Tibial artery (tissue), 4 donors: ENCODE results near the gene MINDY4.

Source experiments
- DNase-seq, 2 donors: peaks; one replicate each; pipeline ENCODE4 v3.0.0-alpha.2; 2019
- H3K27ac ChIP-seq, 2 donors: fragments of 200-600 bp; sonication (generic) in 1 of 2; 1 replicate in 1 of 2; 2 replicates in 1 of 2; pipeline ENCODE4 v1.5.1; 2018 to 2019; ENCODE audit warnings: mild to moderate bottlenecking in 1 of 2
- H3K27me3 ChIP-seq, 2 donors: fragments of 200-600 bp; sonication (generic) in 1 of 2; one replicate each; pipeline versions ENCODE4 v1.5.1 to v1.6.0; 2016 to 2019
- H3K36me3 ChIP-seq, 3 donors: fragments of 200-600 bp; sonication (generic) in 2 of 3; one replicate each; pipeline ENCODE4 v1.5.1; 2016 to 2019; ENCODE audit warnings: mild to moderate bottlenecking in 2 of 3
- H3K4me1 ChIP-seq, 4 donors: fragments of 200-600 bp; sonication (generic) in 2 of 4; 1 replicate in 3 of 4; 2 replicates in 1 of 4; pipeline ENCODE4 v1.5.1; 2016 to 2019
- H3K4me3 ChIP-seq, 2 donors: fragments of 200-600 bp; sonication (generic) in 1 of 2; 1 replicate in 1 of 2; 2 replicates in 1 of 2; pipeline ENCODE4 v1.5.1; 2018 to 2019; ENCODE audit warnings: mild to moderate bottlenecking in 2 of 2
- H3K9me3 ChIP-seq, 3 donors: fragments of 200-600 bp; sonication (generic) in 1 of 3; one replicate each; pipeline ENCODE4 v1.5.1; 2016 to 2019
- CTCF ChIP-seq, 2 experiments: fragments of 200-600 bp in 1 of 2; fragments of 450-650 bp in 1 of 2; IDR thresholded peaks; one replicate each; pipeline ENCODE4 v1.5.1; 2017 to 2019; ENCODE audit warnings: antibody characterized with exemption in 2 of 2, mild to moderate bottlenecking in 1 of 2, moderate library complexity in 1 of 2
- intact Hi-C: fragments of 100-400 bp; cut with DNase I; formaldehyde crosslinking; loops from one replicate; pipeline ENCODE4 v1.15.0; 2023; ENCODE audit warnings: low total_unique reads

The MINDY4 gene

GRCh38 chr7:30755384-30756154 lies 15.6 kb upstream of the MINDY4 start:
- Histone ChIP-seq H3K4me1 (peaks cover 0 to 89% (median 50%) of the 10 kb centered on the region in 4 donors), H3K9me3 (no peaks in the 10 kb centered on the region), H3K4me3 (peak overlapping the region; percentile 17 to 18), H3K36me3 (peaks cover 0 to 7% (median 6%) of the 10 kb centered on the region in 3 donors), H3K27ac (peak overlapping the region; percentile 62 to 88), H3K27me3 (no peaks in the 10 kb centered on the region)
- peak; percentile 57 to 80 for DNase-seq
- intact Hi-C loops: no loop called here
- TF ChIP-seq CTCF (IDR thresholded peaks at IDR 0.05): peak in 1 of 2 experiments; percentile 11

GRCh38 chr7:30757342-30757692 lies 13.9 kb upstream of the MINDY4 start:
- TF ChIP-seq CTCF (IDR thresholded peaks at IDR 0.05): no peak

GRCh38 chr7:30760514-30761213 lies 10.6 kb upstream of the MINDY4 start:
- Histone ChIP-seq H3K9me3 (no peaks in the 10 kb centered on the region), H3K27ac (peak overlapping the region; percentile 56 to 68), H3K36me3 (peaks cover 0 to 7% (median 0%) of the 10 kb centered on the region in 3 donors), H3K4me1 (peaks cover 8 to 95% (median 67%) of the 10 kb centered on the region in 4 donors), H3K4me3 (no peak overlapping the region), H3K27me3 (no peaks in the 10 kb centered on the region)
- intact Hi-C loops: loop anchor here (10.0 kb wide), 1 partner anchor 94 kb away; no protein-coding TSS in a partner anchor
- TF ChIP-seq CTCF (IDR thresholded peaks at IDR 0.05): no peak
- peak; percentile 56 to 67 for DNase-seq

More at GRCh38 chr7:30757342-30757692, 13.9 kb upstream of the MINDY4 start:
- peaks cover 0 to 7% (median 6%) of the 10 kb centered on the region in 3 donors for H3K36me3 ChIP-seq
- H3K27ac ChIP-seq: peak overlapping the region; percentile 13 to 50
- H3K27me3 ChIP-seq: no peaks in the 10 kb centered on the region
- no peaks in the 10 kb centered on the region for H3K9me3 ChIP-seq
- no peak overlapping the region for H3K4me3 ChIP-seq
- no peak for DNase-seq
- intact Hi-C loops: no loop called here
- peaks cover 8 to 90% (median 49%) of the 10 kb centered on the region in 4 donors for H3K4me1 ChIP-seq

- TF ChIP-seq CTCF (IDR thresholded peaks at IDR 0.05): no peak
- no peak overlapping the region for H3K4me3 ChIP-seq
- no peaks in the 10 kb centered on the region for H3K9me3 ChIP-seq
- intact Hi-C loops: loop anchor here (10.0 kb wide), 1 partner anchor 93 kb away; no protein-coding TSS in a partner anchor
- peaks cover 8 to 97% (median 64%) of the 10 kb centered on the region in 4 donors for H3K4me1 ChIP-seq
- H3K36me3 ChIP-seq: peaks cover 0 to 7% (median 0%) of the 10 kb centered on the region in 3 donors
- H3K27ac ChIP-seq: peak overlapping the region; percentile 56 to 68
- peak in 1 of 2 donors; percentile 55 for DNase-seq
- H3K27me3 ChIP-seq: no peaks in the 10 kb centered on the region
These were observed 9.7 kb upstream of the MINDY4 start for GRCh38 chr7:30761214-30762156.
